ENCODE data around the gene EIF4G3.

DNA sequence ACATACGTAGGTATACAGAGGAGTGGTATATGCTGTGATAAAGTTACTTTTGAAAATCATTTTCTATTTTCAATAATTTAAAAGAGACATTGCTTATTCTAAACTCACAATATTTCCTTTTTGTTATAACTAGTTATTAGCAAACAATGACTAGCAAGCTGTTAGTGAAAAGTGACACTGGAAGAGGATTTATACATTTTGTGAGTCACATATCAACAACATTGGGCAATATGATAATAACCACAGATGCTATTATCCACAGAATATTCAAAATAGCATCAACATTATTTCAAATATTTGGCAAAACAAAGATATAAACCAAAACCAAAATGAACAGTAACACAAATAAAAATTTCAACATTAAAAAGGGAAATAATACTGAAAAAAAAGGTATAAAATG is 285.6 kb downstream of the EIF4G3 start:
- TF ChIP-seq, protein P1, sequence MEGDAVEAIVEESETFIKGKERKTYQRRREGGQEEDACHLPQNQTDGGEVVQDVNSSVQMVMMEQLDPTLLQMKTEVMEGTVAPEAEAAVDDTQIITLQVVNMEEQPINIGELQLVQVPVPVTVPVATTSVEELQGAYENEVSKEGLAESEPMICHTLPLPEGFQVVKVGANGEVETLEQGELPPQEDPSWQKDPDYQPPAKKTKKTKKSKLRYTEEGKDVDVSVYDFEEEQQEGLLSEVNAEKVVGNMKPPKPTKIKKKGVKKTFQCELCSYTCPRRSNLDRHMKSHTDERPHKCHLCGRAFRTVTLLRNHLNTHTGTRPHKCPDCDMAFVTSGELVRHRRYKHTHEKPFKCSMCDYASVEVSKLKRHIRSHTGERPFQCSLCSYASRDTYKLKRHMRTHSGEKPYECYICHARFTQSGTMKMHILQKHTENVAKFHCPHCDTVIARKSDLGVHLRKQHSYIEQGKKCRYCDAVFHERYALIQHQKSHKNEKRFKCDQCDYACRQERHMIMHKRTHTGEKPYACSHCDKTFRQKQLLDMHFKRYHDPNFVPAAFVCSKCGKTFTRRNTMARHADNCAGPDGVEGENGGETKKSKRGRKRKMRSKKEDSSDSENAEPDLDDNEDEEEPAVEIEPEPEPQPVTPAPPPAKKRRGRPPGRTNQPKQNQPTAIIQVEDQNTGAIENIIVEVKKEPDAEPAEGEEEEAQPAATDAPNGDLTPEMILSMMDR (IDR thresholded peaks at IDR 0.05 in 8 of 11, conservative IDR thresholded peaks at IDR 0.05 in 3 of 11) = no peak
- no peak for TF ChIP-seq POLR2A (IDR thresholded peaks at IDR 0.05)
- TF ChIP-seq POLR2AphosphoS5 (IDR thresholded peaks at IDR 0.05) = no peak

Measured in spleen (tissue), 7 donors.